Epithelial cell of esophagus (primary cell): ENCODE results near the gene MUC22.

Experiments
- DNase-seq: peaks from one replicate; pipeline ENCODE4 v3.0.0; 2010; ENCODE audit warnings: low read depth
- H3K4me3 ChIP-seq: 2 replicates; pipeline ENCODE4 v1.5.1; 2011; ENCODE audit warnings: mild to moderate bottlenecking, low read length, control low read depth
- CTCF ChIP-seq: IDR thresholded peaks from 2 replicates; pipeline ENCODE4 v1.5.1; 2011; ENCODE audit warnings: low read depth, mild to moderate bottlenecking, low read length, control low read depth, inconsistent platforms; ENCODE audit not compliant: insufficient read depth; ENCODE audit errors: missing control alignments

MUC22 gene

GRCh38 chr6:31075528-31075927, 65.3 kb downstream of the MUC22 start:
- H3K4me3 ChIP-seq: no peak overlapping the region
- no peak for TF ChIP-seq CTCF
- peak; percentile 56 for DNase-seq

DNA sequence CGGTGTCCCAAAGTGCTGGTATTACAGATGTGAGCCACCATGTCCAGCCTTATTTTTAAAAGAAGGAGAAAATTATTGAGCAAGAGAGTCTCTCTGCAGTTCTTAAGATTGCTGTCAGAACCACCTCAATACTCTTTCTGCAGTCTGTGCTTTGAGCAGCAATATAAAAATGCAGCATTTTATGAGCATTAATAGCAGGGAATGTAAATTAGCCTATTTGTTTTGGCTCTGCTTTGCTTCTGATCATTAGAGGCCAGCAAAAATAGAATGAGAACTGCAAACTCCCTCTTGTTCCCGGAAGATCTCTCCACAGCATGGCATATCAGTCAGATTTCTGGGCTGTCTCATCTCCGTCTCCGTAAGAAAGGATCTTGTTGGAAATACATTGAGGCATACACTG, 66.3 kb downstream of the MUC22 start:
- H3K4me3 ChIP-seq: no peak overlapping the region
- no peak for DNase-seq
- TF ChIP-seq CTCF: no peak

DNA sequence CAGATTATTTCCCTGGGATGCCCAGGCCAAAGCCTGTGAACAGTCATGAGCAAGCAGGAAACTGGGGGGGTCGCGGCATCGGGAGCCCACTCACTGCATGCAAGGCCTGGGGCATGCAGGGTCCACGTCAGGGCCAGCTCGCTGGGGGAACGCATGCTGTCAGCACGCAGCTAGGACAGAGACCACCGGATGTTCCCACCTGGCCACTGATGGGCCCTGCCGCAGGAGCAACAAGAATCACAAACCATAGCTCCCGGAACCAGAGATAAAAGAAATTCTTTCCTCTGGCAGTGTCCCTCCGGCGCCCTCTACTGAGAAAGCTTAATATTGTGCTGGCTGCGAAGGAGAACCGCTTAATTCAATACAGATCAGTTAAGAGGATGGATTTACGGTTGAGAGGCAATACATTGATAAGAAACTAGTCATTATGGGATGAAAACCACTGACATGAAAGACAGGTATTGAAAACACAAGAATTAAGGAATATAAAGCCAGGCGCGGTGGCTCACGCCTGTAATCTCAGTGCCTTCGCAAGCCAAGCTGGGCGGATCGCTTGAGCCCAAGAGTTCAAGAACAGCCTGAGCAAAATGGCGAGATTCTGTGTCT, 69.5 kb downstream of the MUC22 start:
- DNase-seq: peak; percentile 70
- TF ChIP-seq CTCF: peak; percentile 85
- H3K4me3 ChIP-seq: no peak overlapping the region

- no peak overlapping the region for H3K4me3 ChIP-seq
- peak; percentile 37 for DNase-seq
- no peak for TF ChIP-seq CTCF
Measured at GRCh38 chr6:31081872-31082271, 71.6 kb downstream of the MUC22 start.

- no peak overlapping the region for H3K4me3 ChIP-seq
- peak; percentile 48 for TF ChIP-seq CTCF
- DNase-seq: peak; percentile 48
Measured at GRCh38 chr6:31083742-31084354, 73.6 kb downstream of the MUC22 start.
